DMS 273 treated with DMSO at 0.1 percent for 48 hours (cell line): ENCODE results near the gene TPD52L2.
"Not testable (repeated sequence)": the region's sequence is repeated elsewhere in the genome, so short reads cannot be mapped to it uniquely, and the experiment has no call there.

ENCODE experiments used
- DNase-seq: peaks from one replicate; lab custom pipeline; 2025; lab: John Stamatoyannopoulos, UW

TPD52L2 gene

GRCh38 chr20:63855363-63856097 is 9.5 kb upstream of the TPD52L2 start:
- DNase-seq, result no peak

GRCh38 chr20:63856098-63856511 is 9.0 kb upstream of the TPD52L2 start:
- no peak for DNase-seq

DNA sequence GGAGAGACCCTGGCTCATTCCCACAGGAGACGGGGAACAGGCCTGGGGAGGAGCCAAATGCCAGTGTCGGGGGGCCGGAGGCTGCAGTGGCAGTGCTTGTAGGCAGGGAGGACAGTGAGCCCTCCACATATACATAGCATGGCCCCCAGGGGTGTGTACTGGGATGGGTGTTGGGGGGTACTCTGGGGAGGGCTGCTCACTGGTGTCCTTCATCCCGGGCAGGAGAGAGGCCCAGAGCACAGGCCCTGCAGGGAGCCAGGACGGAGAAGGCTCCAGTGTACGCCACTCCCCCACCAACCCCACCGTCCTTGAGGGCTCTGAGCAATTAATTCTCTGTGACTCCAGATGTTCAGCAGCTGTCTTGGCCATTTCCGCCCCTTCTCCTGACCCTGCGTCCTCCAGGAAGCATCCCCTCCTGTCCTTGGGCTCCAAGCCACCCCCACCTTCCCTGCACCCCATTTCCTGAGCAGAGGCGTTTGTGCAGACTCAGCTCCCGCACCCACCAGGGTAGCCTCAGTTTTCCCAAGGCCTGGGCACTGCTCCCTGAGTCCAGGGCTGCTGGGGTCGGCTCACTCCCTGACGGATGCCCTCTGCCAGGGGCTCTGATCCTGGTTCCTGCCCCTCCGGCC is 7.2 kb upstream of the TPD52L2 start:
- DNase-seq, result no peak

DNA sequence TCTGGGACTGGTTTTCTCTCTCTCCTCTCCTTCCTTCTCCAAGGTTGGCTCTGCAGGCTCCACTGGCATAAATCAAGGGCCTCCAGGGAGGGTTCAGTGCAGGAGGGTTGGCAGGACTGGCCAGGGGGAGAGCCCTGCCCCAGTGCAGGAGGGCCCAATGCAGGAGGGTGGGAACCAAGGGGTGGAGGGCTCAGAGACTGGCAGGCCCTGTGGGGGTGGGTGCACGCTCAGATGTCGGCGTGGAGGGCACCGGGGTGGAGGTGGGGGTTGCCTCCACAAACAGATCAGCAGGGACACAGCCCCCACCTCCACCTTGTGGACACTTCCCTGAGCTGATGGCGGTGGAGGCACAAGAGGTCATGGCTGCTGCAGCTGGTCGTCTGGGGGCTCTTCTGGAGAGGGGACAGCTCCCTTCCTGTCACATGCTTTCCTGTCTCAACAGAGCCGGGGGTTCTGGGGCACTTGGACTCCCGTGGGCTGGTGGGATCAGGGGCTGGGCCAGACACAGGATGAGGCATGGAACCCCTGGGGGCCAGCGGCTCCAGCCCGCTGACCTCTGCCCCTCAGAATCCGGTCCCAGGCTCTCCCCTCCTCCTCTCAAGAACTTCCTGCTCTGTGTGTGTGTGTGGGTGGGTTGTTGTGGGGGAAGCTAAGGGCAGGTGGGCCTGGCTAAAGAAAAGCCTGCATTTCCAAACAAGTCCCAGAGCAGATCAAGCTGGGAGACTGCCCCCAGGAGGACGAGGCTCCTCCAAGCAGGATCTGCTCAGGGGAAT is 6.5 kb upstream of the TPD52L2 start:
- no peak for DNase-seq

DNA sequence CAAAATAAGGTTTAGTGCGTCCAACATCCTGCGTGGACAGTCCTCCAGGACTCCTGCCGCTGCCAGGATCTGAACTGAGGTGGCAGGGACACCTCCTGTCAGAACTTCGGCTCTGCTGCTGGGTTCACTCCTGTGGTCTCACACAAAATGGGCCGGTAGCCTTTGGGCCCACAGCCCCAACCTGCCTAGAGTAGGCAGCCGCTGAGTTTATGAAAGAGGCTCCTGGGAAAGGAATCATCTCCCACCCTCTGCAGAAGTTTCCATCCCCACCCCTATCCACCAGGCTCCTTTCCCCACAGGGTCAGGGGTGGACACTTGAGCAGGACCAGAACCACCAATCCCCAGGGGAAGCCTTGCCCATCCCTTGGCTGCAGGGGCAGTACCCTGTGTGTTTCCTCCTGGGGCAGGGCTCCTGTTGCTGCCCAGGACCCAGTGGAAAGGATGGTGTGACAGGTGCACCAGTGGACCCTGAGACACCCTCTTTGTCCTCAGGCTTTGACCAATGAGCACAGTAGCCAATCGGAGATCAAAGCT is 5.8 kb upstream of the TPD52L2 start:
- DNase-seq, result no peak

- no peak for DNase-seq
Observed at GRCh38 chr20:63860325-63861051, 4.6 kb upstream of the TPD52L2 start.

- DNase-seq, result no peak
Observed at GRCh38 chr20:63861365-63861934, 3.6 kb upstream of the TPD52L2 start, which contains the start of gene ABHD16B. Gene ABHD16B, plus strand, starts transcription at chr20:63861498. Its CDS starts 43 bp downstream, at chr20:63861541.

GRCh38 chr20:63861981-63862901 is 2.8 kb upstream of the TPD52L2 start:
- DNase-seq, result no peak

GRCh38 chr20:63863021-63863797 is 1.9 kb upstream of the TPD52L2 start:
- no peak for DNase-seq

DNA sequence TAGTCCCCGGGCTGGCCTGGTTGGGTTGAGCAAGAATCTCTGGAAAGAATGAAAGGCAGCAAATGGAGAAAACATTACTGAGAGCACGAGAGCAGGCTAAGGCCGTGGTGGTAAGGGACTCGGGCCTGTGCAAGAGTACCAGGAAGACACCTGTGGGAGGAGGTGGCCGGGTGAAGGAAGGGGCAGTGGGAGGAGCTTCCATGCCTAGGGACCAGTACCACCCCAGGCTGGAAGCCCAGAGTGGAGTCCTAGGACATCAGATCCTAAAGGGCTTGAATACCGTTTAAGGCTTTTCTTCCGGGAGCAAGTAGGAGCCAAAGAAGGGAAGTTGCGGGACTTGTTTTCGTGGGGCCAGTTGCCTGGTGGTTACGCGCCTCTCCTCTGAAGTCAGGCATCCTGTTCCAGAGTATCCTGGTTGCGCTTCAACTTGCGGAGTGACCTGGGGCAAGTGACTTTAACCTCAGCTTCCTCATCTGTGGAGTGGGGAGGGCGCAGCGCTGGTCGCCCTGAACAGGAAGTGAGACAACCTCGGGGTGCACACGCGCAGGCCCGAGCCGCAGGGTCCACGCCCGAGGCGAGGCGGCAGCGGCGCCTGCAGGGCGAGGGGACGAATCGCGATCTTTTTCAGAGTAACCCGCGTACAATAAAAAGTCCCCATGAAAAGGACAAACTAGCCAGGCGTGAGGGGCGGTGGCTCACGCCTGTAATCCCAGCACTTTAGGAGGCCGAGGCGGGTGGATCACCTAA is 1.1 kb upstream of the TPD52L2 start:
- DNase-seq, result no peak

- no peak for DNase-seq
Observed at GRCh38 chr20:63864545-63864977, 509 bp upstream of the TPD52L2 start.

DNA sequence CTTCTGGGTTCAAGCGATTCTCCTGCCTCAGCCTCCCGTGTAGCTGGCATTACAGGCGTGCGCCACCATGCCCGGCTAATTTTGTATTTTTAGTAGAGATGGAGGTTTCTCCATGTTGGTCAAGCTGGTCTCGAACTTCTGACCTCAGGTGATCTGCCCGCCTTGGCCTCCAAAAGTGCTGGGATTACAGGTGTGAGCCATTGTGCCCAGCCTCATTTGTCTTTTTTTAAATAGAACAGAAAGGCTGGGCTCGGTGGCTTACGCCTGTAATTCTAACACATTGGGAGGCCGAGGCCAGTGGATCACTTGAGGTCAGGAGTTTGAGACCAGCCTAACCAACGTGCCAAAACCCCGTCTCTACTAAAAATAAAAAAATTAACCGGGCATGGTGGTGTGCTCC is 2.0 kb downstream of the TPD52L2 start:
- not testable (repeated sequence) for DNase-seq

GRCh38 chr20:63868264-63868663 is 3.2 kb downstream of the TPD52L2 start:
- DNase-seq, result no peak

- no peak for DNase-seq
Observed at GRCh38 chr20:63873477-63873971, 8.5 kb downstream of the TPD52L2 start.

DNA sequence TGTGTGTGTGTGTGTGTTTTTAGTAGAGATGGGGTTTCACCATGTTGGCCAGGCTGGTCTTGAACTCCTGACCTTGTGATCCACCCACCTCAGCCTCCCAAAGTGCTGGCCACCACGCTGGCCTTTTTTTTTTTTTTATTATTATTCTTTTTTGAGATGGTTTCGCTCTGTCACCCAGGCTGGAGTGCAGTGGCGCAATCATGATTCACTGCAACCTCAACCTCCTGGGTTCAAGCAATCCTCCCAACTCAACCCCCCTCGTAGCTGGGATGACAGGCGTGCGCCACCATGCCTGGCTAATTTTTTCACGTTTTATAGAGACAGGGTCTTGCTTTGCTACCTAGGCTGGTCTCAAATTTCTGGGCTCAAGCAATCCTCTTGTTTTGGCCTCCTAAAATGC is 9.2 kb downstream of the TPD52L2 start:
- DNase-seq, result not testable (repeated sequence)

- DNase-seq, result no peak
Observed at GRCh38 chr20:63876489-63877036, 11.5 kb downstream of the TPD52L2 start.

DNA sequence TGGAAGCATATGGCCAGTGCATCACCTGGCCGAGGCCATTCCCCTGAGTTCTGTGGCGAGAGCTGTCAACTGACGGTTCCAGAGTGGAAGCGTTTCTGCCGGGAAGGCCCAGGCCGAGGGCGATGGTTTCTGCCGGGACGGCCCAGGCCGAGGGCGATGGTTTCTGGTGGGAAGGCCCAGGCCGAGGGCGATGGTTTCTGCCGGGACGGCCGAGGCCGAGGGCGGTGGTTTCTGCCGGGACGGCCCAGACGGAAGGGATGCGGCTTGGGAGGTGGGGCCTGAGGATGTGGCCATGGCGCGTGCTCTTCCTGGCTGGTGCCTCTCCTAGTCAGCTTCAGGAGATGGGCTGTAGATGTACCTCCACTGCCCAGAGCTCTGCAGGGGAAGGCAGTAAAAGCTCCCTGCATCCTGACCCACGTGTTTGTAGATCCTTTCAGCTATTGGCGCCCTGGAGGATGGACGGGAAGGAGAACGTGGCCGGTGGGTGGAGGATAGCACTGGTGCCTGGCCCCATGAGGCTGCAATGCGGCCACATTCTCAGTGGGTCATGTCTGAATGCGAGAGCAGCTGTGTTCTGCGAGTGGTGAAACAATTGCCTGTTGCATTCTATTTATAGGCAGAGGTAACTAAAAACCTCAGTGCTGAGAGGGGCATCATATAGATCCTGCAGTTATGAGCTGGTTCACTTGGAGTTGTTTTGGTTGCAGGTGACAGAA is 12.8 kb downstream of the TPD52L2 start:
- DNase-seq, result no peak
